ENCODE measurements around the gene CRAT.

GRCh38 chr9:129139993-129140396, 29.4 kb upstream of the CRAT start:
- no peak for TF ChIP-seq CTCF (optimal IDR thresholded peaks at IDR 0.05 in 1 of 3, IDR thresholded peaks at IDR 0.05 in 1 of 3, conservative IDR thresholded peaks at IDR 0.05 in 1 of 3; ENCODE audit: extremely low read depth in 1 of 3, insufficient read depth in 2 of 3, low read length in 3 of 3)
- no peak for TF ChIP-seq EZH2 (IDR thresholded peaks at IDR 0.05; ENCODE audit: low read length)

Data from keratinocyte (primary cell).